Ecto neural progenitor cell (in vitro differentiated cells): ENCODE data around the gene WDFY2.

Experiments
- DNase-seq: peaks from one replicate; pipeline ENCODE4 v3.0.0-alpha.2; 2018; ENCODE audit warnings: low spot score

The WDFY2 gene

DNA sequence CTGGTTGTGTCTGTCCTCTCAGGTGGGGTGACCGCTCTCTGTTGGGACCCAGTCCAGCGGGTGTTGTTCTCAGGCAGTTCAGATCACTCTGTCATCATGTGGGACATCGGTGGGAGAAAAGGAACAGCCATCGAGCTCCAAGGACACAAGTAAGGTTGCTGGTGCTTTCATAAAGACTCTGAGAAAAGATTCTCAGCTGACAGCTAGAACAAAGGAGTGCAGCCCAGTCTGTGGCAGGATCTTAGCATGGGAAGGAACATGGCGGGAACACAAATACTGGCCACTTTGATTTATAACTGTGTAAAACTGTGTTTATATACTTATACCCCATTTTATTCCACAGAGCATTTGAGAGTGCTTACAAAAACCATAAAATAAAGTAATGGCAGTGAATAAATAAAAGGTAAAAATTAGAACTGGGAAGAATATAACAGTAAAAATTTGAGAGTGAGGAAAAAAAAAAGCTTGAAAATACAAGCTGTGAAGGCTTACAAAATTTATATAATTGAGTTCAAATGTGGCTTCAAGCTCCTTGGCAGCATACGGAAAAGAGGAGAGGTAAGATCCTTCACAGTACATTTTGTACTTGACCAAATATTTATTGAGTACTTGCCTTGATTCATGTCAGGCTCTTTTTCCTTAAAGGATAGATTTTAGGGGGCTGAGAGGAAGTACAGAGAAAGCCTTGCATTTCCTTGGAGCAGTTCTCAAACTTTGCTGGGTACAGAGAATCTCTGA is 154.9 kb downstream of the WDFY2 start:
- DNase-seq, result no peak

DNA sequence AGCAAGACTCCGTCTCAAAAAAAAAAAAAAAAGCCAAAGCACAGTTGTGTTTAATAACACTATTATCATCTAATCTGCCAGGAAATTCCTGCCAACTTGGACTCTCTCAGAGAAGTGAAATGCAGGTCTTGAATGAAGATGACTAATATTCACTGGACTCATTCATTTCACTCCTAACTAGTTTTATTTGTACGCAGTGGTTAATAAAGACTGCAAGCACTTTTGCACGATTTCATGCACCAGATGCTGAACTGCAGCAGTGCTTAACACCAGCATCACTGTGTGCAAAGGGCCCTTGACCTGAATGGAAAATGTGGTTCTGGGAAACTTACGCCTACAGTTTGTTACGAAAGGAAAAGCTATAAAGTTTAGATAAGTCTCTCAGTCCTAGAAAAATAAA is 156.4 kb downstream of the WDFY2 start:
- no peak for DNase-seq

DNA sequence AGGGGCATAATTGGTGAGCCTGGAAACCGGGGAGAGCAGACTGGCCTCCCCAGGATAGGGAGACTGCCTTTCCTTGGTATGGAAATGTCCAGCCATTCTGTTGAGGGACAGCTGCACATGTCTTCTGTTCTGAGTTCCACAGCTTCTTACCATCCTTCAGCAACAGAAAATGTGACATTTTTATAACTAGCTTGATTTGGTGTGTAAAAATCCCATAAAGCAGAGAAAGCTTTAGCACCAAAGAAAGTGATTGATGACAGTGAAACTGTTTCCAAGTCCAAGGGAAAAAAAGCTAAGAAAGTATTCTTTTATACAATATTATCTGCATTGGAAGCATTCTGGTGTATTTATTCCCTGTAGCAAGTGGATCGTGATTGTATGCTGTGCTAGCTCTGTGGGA is 157.8 kb downstream of the WDFY2 start:
- DNase-seq, result no peak

DNA sequence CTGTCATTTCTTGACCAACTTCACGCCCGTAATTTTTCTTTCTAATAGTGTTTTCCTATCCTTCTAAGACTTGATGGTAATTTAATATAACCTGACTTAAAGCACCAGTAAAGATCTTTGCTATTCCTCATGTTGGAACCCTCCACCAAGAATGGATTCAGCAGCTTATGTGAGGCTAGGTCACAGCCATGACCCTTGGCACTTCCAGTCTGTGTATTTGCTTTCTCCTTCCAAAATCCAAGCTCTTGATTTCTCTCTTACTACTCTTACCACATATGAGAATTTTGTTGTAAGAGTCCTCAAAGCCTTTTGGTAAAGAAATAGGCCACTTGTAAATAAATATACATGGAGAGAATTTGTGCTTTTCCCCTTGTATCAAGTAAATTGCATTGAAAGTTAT is 158.3 kb downstream of the WDFY2 start:
- no peak for DNase-seq

DNA sequence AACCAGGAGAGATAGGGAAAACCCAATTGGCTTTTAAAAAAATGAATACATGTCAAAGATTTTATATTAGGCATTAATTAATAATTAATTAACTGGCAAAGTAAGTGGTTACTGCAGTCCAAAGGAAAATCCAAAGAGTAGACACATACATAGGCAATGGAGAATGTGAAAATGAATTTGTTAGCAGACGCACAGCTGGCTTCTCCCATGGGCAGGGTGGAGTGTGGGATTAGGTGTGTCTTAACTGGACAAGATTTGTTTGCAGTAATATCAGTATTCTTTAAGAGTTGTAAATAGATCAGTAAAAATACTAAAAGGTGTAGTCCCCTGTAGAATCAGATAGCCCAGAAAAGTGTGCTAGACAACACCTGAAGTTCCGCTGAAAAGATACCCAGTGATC is 161.0 kb downstream of the WDFY2 start:
- no peak for DNase-seq

DNA sequence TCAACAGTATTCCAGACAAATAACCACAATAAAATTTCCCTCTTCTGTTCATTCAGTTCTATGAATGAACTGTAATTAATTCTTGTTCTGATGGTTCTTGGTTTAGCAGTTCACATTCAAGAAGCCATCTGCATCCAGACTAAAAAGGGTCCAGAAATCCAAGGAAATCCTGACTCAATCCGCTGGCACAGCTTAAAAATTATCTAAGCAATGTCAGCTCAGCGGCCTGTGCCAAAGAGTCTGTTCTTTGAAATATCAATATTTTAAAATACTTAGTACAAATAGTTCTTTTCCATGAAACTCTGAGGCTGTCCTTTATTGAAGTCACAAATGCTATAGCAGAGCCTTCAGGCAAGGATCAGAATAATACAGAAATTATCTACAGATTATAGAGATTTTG is 162.5 kb downstream of the WDFY2 start:
- no peak for DNase-seq

DNA sequence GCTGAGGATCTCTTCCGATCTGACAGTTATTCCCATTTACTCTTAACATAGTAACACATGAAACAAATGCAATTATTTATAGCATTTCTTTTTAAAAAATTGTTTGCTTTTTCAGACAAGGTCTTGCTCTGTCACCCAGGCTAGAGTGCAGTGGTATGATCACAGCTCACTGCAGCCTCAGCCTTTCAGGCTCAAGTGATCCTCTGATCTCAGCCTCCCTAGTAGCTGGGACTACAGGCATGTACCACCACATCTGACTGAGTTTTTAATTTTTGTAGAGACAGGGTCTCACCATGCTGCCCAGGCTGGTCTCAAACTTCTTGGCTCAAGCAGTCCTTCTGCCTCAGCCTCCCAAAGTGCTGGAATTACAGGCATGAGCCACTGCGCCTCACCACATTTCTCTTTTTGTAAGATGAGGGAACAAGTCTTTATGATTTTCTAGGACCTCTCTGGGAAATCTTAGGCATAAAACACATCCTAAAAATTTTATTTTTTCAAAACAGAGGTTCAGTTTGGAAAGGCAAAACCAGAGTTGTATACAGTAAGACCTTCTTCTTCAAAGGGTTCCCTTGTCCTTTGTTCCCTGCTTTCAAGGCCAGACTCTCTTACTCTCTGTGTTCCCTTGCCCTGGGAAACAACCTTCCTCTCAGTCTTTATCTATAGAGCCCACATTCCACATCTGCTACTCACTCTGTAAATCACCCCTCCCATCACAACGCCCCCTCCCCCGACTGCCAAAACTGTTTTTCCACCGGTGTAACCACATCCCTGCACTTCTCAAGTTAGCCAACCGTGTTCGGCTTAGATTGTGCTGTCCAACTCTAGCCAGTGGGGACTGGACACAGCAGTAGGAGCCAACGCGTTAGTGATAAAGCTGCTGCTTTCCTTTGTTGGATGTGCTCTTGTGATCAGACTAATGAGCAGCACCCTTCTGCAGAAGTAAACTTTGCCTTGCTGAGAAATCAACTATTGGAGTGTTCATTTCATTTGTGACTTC is 163.5 kb downstream of the WDFY2 start:
- DNase-seq, result no peak

DNA sequence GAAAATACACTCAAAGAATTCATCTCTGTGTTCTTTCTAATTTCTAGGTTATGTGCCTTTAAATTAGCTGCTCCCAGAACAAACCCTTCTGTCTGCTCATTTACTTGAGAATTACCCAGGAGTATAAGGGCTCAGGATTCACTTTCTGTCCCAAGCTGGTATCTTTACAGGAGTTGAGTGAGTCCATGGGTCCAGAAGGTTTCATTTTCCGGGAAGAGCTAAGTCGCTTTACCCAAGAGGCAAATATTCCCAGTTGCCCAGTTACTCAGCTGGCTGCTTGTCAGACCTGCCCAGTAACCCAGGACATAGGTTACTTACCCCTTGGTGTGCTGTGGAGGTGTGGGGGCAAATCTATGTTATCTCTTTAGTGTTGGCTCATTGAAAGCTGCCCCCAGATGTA is 172.4 kb downstream of the WDFY2 start:
- no peak for DNase-seq

DNA sequence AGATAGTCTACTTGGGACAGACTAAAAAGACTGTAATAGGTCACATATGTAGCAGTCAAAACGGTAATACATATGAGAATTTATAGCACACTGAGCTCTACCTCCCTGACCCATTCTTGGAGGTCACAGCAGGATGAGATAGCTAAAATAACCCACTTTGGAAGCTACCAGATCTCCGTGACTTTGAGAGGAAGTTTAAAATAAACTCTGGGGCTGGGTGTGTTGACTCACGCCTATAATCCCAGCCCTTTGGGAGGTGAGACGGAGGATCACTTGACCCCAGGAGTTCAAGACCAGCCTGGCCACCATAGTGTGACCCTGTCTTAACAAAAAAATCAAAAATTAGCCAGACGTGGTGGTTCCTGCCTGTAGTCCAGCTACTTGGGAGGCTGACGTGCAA is 174.4 kb downstream of the WDFY2 start:
- DNase-seq, result no peak

DNA sequence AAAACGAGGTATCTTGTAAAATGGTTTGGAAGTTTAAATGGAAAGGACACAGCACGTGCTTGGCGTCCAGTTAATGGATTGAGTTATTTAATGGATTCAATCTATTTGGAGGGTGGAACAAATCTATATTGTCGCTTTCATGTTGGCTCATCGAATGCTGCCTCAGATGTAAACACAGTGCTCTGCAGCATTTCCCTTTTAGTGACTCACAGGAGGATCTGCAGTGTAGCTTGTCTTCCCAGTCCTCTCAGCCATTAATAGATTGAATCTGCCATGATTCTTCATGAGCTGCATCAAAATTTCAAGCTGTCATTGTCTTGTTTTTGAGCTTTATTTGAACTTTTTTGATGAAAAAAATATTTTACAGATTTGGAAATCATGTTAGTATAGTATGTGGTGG is 175.0 kb downstream of the WDFY2 start:
- no peak for DNase-seq

DNA sequence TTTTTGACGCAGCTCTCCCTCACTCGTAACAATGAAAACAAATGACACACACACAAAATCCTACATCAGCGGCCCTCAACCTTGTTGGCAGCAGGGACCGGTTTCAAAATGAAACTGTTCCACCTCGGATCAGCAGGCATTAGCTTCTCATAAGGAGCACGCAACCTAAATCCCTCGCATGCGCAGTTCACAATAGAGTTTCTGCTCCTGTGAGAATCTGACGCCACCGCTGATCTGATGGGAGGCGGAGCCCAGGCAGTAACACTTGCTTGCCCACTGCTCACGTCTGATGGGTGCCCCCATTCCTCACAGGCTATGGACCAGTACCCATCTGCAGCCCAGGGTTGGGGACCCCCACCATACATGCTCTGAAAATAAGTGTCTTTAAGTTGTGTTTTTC is 176.3 kb downstream of the WDFY2 start:
- no peak for DNase-seq

DNA sequence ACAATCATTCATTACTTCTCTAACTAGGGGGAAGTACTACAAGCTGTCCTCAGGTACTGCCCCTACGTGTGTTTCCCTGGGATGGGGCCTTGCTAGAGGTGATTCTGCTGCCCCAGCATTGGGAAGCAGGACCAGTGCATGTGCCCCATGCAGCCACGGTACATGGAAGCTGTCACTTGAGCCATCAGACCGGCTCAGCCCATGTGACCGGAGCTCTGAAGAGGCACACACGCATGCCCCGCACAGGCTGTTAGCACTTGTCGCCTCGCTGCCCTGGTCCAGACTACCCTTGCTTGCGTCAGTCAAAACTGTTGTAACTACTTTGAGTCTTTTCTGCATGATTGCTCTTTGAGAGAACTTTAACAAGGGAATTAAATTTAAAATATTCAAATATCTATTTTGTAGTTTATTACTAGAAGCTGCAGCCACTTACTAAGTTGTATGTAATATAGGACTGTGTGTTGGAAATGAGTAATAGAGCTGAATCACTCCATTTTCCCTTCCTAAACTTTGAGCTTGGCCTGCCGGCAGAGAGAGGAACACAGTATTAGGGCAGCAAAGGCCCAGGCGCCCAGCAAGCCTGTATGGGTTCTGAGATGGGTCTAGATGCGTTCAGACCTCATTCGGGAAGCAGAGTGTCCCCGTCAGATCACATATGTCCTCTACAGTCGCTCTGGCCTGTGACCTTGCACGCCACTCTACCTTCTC is 177.5 kb downstream of the WDFY2 start:
- DNase-seq, result no peak

DNA sequence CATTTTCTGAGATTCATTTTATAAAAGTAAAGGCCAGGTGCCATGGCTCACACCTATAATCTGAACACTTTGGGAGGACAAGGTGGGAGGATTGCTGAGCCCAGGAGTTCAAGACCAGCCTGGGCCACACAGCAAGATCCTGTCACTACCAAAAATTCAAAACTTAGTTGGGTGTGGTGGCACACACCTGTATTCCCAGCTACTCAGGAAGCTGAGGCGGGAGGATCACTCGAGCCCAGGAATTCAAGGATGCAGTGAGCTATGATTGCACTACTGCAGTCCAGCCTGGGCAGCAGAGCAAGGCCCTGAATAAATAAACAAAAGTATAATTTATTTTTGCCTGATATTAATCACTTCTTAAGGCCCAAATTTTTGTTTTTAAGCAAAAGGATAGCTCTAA is 179.2 kb downstream of the WDFY2 start:
- no peak for DNase-seq

DNA sequence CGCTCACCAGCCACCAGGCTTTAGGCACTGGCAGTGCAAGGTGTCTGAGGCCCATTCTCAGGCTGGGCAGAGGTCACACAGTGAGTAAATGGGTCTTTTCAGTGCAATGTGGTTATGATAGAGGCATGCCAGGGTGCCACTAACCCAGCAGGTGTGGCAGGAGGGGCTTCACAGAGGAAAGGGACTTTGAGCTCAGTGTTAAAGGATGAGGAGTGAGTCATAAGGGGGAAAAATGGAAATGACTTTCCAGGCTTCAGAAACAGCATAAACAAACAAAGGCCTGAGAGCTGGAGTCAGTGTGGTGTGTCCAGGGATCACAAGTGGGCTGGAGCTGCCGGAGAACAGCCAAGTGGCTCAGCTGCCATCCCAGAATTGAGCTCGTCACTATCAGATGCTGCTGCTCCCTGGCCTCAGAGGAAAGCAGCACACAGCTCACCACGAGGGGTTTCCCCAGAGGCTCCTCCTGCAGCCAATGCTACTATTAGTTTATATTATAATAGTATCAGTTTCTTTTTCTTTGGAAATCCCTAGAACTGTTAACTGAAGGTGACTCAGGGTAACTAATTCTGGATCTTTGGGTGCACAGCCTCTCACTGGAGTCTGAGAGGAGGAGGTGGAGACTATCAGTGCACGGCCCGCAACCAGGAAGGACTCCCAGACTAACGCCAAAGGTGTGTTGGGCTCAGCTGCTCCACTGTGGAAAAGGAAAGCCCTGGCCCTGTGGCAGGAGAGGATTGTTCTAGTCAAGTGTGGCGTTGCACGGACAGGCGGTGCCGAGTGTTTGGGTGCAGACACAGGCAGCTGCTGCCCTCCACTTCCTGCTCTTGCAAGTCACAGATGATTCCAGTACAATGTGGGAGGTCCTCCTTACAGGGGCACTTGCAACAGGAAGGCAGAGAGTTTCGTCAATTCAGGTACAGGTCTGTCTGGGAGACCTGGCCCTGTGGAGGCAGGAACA is 180.2 kb downstream of the WDFY2 start:
- DNase-seq, result no peak

DNA sequence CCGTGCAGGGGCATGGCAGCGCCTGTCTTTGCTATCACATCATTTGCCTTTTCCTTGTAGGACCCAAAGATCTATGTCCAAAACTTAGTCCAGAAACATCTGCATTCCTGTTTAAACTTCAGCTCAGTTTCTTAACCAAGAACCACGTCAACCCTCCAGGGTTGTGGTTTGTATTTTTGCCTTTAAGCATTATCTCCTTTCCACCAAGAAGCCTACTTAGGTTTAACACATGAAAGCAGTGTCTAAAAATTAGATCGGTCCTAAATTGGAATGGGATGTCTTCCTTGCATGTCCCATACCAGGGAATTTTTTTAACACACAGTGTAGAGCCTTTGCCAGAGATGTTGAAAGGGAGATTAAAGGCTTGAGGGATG is 180.9 kb downstream of the WDFY2 start:
- DNase-seq, result no peak

DNA sequence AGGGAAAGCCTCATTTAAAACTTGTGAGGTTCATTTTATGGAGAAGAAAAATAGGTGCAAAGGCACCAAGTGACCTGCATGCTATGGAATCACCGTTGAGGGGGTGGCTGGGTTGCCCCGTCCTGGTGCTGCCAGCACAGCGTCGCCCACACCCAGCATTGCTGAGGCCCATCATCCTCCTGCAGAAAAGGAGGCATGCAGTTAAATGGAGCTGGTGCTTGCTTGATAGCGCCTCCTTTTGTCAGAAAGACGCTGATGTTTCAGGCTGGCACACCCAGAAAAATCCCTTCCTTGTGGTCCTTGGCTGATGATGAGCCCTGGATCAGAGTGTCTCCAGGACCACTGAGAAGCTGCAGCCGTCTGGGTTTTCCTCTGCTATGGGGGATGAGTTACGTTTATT is 182.8 kb downstream of the WDFY2 start:
- DNase-seq, result no peak

DNA sequence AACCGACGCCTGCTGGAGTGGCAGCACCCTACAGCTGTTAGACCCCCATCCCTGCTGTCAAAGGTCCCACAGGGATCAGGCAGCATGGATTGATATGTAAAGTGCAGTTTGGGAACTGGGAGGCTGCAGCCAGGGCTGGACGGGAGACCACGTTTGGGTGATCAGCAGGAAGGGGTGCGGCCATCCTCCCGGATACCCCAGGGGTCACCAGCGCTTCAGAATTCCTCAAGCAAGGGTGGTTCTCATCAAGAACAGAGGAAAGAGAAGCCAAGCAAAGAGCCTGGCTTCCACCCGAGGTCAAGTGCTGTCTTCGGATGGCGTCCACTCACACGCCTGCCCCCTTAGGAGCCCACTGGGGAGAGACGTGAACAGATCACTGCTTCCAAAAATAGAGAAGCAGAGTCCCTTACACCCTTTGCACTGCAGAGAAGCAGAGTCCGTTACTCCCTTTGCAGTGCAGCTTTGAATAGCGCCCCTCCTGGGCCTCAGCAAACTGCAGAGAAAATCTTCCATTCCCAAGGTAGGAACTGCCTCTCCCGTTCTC is 184.2 kb downstream of the WDFY2 start:
- peak; percentile 69 for DNase-seq

DNA sequence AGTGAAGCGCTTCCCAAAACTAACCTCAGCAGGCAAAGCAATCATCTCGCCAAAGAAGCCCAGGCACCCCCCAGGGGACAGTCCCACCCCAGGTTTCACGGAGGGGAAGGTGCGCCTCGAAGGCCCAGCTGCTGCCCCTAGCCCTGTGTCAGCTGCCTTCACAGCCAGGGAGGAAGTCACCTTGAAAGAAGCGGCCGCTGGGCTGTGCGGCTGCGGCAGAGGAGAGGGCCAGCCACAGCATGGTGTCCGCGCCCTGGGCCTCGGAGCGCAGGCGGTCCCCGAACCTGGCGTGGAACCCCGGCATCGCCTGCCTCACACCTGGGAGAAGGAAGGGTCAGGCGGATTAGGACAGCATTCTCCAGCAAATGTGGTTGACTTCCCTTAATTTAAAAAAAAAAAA is 184.7 kb downstream of the WDFY2 start:
- no peak for DNase-seq

DNA sequence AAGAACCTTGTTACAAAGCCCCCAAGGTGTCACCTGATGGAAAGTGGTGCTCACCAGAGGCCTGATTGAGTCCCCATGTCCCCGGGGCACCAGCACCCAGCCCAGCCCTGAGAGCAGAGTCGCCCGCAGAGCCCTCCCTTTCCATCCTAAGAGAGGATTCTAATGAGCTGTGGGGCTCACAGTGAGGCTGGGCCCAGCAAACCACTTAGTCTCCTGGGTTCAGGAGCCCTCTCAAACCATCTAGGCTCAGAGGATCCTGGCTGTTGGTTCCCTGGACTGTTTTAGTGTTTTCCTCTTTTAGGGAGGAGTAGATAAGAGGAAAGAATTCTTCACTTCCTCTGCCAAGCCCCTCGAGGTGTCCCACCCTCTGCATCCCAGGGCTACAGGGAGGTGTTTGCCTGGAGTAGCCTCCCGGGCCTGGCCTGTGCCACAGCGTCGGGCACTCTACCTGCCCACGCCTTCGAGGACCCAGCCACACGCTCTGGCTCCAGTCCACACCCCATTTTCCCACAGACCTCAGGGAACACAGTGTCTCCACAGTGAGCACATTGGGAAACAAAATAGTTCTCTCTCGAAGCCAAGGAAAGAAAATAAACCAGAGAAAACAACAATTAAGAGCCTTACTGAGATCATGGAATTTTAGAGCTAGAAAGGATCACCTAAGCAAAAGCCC is 185.3 kb downstream of the WDFY2 start:
- no peak for DNase-seq

DNA sequence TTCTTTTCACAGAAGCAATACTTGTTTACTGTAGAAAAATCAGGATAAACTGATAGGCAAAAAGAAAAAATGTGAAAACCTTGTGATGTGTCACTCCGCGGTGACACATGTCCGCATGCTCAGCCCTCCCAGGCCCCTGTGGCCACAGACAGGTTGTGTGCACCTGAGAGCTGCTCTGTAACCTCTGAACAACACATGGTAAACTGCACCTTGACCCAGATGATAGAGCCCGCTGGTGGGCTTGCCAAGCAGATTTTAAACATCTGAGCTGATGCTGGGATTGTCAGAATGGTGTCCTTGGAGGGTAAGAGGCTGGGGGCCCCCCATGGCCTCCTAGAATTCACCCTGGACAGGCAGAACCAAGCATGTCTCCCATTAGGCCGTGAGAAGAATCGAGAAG is 185.9 kb downstream of the WDFY2 start:
- DNase-seq, result no peak
